ENCODE results near the gene RABGEF1. TPM values are rescaled to one million over a fixed set of nuclear protein-coding genes. Genes with fewer than 3 reads are reported as not detected.
"Not testable (repeated sequence)": the region's sequence is repeated elsewhere in the genome, so short reads cannot be mapped to it uniquely, and the experiment has no call there.

RABGEF1 gene
- polyA plus RNA-seq, 1 donor from 2014 or later: 26.8 TPM

DNA sequence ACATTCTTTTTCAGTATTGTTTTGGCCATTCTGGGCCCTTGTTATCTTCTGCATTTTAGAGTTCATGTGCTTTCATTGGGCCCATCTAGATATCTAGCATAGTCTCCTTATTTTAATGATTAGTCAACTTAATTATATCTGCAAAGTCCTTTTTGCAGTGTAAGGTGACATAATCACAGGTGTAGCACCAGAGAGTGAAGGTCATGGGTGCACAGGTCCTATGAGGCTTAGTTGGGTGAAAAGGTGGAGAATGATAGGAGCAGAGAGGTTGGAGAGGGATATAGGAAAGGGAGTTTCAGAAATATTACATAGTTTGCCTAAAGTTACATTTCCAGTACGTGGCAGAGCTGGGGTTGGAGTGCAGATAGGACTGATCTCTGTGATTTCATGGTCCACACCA, 24.4 kb downstream of the RABGEF1 start:
- H3K4me1 Mint-ChIP-seq: peaks cover 43 to 48% (median 44%) of the 10 kb centered on the region in 3 donors
- peak overlapping the region in 1 of 4 donors; percentile 9 for H3K4me3 Mint-ChIP-seq
- H3K9me3 Mint-ChIP-seq, H3K36me3 Mint-ChIP-seq, H3K27me3 Mint-ChIP-seq, H3K27ac Mint-ChIP-seq: not testable (repeated sequence)

DNA sequence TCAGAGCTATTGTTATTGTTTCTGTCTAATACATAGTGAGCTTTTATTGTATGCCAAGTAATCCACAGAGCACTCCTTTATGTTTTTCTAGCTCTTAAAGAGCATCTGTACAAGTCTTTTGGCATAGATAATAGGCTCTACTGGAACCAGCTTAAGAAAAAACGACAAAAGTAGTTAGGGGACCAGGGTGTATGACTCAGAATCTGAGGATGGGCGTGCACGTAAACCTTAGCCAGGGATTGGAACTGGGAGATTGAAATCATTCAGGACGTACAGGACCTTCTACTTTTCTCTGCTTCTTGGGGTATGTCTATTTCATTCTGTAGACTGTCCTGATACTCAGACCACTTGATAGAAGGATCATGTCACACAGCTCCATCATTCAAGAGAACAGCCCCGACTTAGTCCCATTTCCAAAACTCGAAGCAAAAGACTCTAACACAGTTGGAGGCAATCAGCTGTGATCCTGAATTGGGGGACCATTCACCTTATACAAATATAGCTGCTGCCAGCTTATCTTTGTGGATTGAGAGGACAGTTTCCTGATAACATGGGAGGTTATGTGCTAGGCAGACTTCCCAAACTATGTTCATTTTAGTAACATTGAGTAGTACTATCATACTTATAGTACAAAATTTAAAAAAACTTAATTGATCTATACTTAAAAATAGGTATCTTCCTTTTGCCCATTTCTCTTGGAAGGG, 24.9 kb downstream of the RABGEF1 start:
- H3K9me3 Mint-ChIP-seq, H3K27me3 Mint-ChIP-seq, H3K4me3 Mint-ChIP-seq, H3K36me3 Mint-ChIP-seq: not testable (repeated sequence)
- Mint-ChIP-seq H3K4me1 (peaks cover 46 to 49% (median 46%) of the 10 kb centered on the region in 3 donors), H3K27ac (peak overlapping the region in 1 of 3 donors; percentile 72)

DNA sequence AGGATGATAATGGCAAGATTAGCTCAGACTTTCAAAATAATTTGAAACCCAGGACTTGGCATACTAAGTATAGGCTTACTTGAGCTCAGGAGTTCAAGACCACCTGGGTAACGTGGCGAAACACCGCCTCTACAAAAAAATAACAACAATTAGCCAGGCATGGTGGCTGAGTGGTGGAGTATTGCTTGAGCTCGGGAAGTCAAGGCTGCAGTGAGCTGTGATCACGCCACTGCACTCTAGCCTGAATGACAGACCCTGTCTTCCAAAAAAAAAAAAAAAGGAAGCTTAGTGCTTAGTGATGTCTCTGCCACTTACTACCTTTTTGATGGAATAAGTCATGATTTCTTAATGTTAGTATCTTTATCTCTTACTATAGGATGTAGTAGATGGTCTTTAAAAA, 25.5 kb downstream of the RABGEF1 start:
- peak overlapping the region in 1 of 3 donors; percentile 22 for H3K27ac Mint-ChIP-seq
- H3K27me3 Mint-ChIP-seq: no peaks in the 10 kb centered on the region
- peaks cover 0 to 6% (median 2%) of the 10 kb centered on the region in 3 donors for H3K9me3 Mint-ChIP-seq
- H3K4me1 Mint-ChIP-seq: peaks cover 46 to 49% (median 46%) of the 10 kb centered on the region in 3 donors
- no peaks in the 10 kb centered on the region for H3K36me3 Mint-ChIP-seq
- no peak overlapping the region for H3K4me3 Mint-ChIP-seq

DNA sequence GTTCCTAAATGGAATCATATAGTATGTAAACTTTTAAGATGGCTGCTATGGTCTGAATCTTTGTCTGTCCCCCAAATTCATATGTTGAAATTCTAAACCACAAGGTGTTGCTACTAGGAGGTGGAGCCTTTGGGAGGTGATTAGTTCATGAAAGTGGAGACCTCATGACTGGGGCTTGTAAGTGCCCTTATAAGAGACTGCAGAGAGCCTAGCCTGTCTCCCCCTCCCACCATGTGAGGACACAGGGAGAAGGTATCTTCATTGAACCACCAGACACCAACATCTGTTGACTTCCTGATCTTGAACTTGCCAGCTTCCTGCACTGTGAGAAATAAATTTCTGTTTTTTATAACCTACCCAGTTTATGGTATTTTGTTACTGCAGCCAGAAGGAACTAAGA, 27.0 kb downstream of the RABGEF1 start:
- Mint-ChIP-seq H3K27ac (peak overlapping the region; percentile 26 to 86 (median 83)), H3K4me1 (peaks cover 46 to 52% (median 51%) of the 10 kb centered on the region in 3 donors)
- not testable (repeated sequence) for H3K36me3 Mint-ChIP-seq, H3K27me3 Mint-ChIP-seq, H3K4me3 Mint-ChIP-seq, H3K9me3 Mint-ChIP-seq

DNA sequence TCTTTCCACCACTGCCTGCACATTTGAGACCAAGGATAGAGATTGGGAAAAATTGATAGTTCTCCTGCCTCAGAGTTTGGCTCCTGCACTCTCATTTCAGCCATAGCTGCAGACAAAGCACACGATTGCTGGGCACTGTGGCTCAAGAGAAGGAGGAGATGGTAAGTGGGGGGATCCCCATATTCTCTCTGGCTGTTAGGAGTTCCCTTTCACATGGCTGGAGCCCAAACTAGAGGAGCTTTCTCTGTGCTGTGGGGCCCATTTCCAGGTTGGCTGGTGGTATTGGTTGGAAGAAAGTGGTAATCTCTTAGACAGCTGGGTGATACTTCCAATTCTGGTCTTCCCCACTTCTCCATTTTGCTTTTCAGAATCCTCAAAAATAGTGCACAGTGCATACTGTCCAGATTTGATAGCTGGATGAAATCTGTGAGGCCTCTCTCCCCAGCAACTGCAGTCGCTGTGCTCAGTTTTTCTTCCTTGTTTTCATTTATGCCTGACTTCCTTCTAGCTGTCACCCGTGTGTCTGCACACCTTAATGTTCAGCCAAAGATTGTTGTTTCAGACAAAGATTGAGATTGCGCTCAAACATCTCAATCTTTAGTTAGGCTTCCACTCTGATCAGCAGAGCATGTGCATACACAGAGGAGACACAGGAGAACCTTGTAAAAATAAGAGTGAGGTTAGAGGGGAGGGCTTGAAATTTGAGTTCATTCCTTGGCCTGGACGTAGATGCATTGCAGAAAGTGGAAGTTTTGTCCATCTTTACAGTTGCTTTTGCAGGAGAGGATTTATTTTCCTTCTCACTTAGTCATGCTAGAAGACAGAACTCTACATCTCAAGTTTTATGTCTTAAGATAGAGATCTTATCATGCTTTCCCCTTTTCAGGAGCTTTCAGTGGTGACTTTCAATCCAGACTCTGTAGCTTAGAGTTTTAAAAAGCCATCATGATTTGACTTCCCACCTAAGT, 28.6 kb downstream of the RABGEF1 start:
- H3K36me3 Mint-ChIP-seq: no peaks in the 10 kb centered on the region
- peak overlapping the region in 2 of 4 donors; percentile 57 to 87 for H3K4me3 Mint-ChIP-seq
- no peaks in the 10 kb centered on the region for H3K27me3 Mint-ChIP-seq
- H3K27ac Mint-ChIP-seq: peak overlapping the region; percentile 16 to 86 (median 59)
- H3K4me1 Mint-ChIP-seq: peaks cover 40 to 44% (median 44%) of the 10 kb centered on the region in 3 donors
- no peaks in the 10 kb centered on the region for H3K9me3 Mint-ChIP-seq

DNA sequence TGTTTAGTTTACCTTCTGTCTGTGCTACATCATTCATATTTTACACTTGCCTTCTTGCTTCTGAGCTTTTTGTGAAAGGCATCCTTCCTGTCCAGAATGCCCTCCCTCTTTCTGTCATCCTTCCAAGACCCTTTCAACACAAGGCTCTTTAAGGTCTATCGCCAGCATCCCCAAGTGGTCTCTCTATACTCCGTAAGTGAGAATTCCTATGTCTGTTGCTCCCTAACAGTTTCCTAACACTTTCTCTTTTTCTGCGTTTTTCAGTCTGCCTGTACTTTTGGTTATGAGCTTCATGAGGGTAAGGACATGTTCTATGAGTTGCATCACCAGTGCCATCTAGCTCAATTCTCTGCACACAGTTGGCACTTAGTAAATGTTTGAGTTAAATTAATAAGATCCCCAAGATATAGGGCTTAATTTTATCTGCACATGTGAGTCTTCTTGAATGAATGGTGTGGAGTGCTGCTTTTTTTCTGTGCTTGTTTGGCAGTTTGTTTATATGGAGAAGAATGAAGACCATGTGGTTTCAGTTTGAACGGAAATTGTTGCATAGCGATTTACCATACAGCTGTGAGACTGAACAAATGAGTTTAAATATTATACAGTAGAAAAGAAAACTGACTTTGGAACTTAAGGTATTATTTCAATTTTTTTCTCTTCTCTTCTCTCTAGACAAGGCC, 29.4 kb downstream of the RABGEF1 start:
- H3K4me3 Mint-ChIP-seq: peak overlapping the region in 2 of 4 donors; percentile 3 to 87
- peak overlapping the region; percentile 16 to 86 (median 59) for H3K27ac Mint-ChIP-seq
- H3K4me1 Mint-ChIP-seq: peaks cover 34 to 37% (median 37%) of the 10 kb centered on the region in 3 donors
- no peaks in the 10 kb centered on the region for H3K9me3 Mint-ChIP-seq
- H3K36me3 Mint-ChIP-seq: peaks cover 2% of the 10 kb centered on the region
- no peaks in the 10 kb centered on the region for H3K27me3 Mint-ChIP-seq

DNA sequence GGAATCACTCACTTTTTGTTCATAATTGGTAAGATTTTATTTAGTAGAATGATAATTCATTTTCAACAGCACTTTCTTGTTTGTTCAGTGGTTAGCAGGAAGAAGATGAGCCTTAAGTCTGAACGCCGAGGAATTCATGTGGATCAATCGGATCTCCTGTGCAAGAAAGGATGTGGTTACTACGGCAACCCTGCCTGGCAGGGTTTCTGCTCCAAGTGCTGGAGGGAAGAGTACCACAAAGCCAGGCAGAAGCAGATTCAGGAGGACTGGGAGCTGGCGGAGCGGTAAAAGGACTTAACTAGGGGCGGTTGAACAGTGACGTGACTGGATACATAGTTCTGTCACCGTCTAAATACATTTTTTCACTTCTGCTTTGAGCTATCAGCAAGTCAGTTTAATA, 31.3 kb downstream of the RABGEF1 start:
- Mint-ChIP-seq H3K4me3 (no peak overlapping the region), H3K4me1 (peaks cover 26 to 34% (median 29%) of the 10 kb centered on the region in 3 donors), H3K27ac (no peak overlapping the region), H3K36me3 (peaks cover 4% of the 10 kb centered on the region), H3K9me3 (no peaks in the 10 kb centered on the region), H3K27me3 (no peaks in the 10 kb centered on the region)

DNA sequence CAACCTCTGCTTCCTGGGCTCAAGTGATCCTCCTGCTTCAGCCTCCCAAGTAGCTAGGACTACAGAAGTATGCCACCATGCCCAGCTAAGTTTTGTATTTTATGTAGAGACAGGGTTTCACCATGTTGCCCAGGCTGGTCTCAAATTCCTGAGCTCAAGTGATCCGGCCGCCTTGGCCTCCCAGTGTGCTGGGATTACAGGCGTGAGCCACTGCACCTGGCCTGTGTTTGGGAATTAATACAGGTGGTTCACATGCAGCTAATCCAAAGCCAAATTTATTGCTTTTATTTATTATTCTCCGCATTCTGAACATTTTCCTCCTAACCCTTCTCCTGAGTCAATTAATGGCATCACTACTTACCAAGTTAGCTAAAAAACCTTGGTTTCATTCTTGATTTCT, 33.2 kb downstream of the RABGEF1 start:
- H3K9me3 Mint-ChIP-seq, H3K4me3 Mint-ChIP-seq, H3K27me3 Mint-ChIP-seq, H3K36me3 Mint-ChIP-seq: not testable (repeated sequence)
- Mint-ChIP-seq H3K4me1 (peaks cover 14 to 22% (median 14%) of the 10 kb centered on the region in 3 donors), H3K27ac (peak overlapping the region in 1 of 3 donors; percentile 44)

DNA sequence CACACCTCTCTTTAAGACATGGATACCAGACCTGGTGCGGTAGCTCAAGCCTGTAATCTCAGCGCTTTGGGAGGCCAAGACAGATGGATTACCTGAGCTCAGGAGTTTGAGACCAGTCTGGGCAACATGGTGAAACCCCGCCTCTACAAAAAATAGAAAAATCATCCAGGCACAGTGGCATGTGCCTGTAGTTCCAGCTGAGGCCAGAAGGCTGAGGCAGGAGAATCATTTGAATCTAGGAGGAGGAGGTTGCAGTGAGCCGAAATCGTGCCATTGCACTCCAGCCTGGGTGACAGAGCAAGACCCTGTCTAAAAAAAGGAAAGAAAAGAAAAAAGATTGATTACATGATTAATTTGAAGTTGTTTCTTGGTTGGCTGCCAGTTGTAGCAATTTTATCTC, 35.9 kb downstream of the RABGEF1 start:
- H3K4me3 Mint-ChIP-seq, H3K9me3 Mint-ChIP-seq, H3K27me3 Mint-ChIP-seq, H3K4me1 Mint-ChIP-seq, H3K36me3 Mint-ChIP-seq: not testable (repeated sequence)
- peak overlapping the region in 1 of 3 donors; percentile 43 for H3K27ac Mint-ChIP-seq

DNA sequence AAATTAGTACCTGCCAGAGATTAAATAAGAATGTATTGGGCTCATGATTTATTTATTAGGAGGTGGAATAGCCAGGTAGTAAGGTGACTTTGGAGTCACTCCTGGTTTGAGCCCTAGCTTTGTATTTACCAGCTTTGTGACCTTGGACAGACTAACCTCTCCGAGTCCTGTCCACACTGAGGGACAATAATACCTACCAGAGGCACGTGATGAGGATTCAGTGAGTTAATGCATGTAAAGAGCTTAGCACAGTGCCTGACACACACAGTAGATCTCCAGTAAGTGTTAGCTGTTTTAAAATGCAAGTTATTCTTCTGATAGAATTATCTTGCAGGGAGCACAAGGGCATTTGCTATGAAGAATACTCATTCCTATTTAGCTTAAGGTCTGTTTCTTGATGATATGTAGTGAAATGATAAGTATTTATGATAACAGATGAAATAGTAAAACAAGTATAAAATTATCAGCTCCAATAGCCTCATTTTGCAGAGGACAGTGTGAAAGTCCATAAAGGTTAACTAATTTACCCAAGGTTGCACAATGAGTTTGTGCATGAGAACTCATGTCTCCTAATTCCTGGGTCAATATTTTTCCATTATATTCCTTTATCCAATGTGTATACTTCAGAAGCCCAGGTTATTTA, 36.4 kb downstream of the RABGEF1 start:
- Mint-ChIP-seq H3K4me3 (no peak overlapping the region), H3K4me1 (peaks cover 6 to 8% (median 6%) of the 10 kb centered on the region in 3 donors), H3K36me3 (peaks cover 4% of the 10 kb centered on the region), H3K27ac (peak overlapping the region in 1 of 3 donors; percentile 43), H3K9me3 (no peaks in the 10 kb centered on the region), H3K27me3 (no peaks in the 10 kb centered on the region)

DNA sequence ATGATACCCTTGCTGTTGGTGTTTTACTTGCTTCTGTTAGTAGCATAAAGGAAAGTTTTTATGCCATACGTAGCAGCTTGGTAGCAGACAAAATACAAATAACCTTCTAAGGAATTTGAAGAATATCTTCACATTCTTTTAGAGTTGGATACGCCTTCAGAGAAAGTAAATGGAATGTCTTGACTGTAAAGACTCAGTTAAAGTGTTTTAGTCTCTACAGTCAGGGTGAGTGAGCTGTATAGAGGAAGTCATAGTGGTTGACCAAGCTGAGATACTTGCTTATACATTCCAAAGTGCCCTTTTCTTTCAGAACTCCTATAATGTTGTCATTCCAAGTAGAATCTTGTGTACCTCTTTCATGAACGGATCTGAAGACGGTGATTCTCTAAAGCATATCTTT, 37.7 kb downstream of the RABGEF1 start:
- H3K27me3 Mint-ChIP-seq: no peaks in the 10 kb centered on the region
- peaks cover 5 to 6% (median 6%) of the 10 kb centered on the region in 3 donors for H3K4me1 Mint-ChIP-seq
- H3K36me3 Mint-ChIP-seq: peaks cover 4% of the 10 kb centered on the region
- no peak overlapping the region for H3K27ac Mint-ChIP-seq
- no peaks in the 10 kb centered on the region for H3K9me3 Mint-ChIP-seq
- no peak overlapping the region for H3K4me3 Mint-ChIP-seq

DNA sequence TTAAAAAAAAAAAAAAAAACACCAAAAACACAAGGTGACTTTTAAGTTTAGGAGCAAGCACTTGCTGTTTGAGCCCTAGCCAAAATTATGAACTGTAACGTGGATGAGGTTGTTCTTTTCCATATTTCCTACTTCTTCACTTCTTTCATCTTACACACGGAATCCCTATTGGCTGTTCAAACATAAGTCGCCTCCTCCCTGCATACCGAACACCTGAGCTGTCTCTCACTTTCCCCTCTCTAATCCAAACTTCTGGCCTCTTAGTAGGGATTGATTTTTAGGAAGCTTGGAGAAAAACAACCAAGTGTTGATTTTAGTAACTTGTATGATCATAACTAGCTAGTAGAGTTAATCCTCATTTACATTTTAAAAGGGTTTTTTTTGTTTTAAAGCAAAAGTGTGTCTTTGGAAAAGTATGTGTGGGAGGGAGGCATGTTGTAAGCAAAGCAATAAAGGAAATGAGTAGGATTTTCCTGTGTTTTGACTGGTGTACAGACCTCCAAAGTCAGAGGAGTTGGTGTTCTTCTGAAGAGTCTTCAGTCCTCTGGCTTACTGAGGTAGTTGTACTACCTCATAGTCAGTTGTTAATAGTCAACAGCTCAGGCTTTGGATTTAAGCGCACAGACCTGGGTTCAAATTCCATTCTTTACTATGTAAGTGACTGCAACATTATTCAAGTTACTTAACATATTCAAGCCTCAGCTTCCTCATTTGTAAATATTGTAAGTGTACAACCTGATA, 39.3 kb downstream of the RABGEF1 start:
- H3K27ac Mint-ChIP-seq: no peak overlapping the region
- peaks cover 6% of the 10 kb centered on the region for H3K36me3 Mint-ChIP-seq
- H3K4me3 Mint-ChIP-seq: no peak overlapping the region
- peaks cover 5 to 6% (median 6%) of the 10 kb centered on the region in 3 donors for H3K4me1 Mint-ChIP-seq
- no peaks in the 10 kb centered on the region for H3K27me3 Mint-ChIP-seq
- no peaks in the 10 kb centered on the region for H3K9me3 Mint-ChIP-seq

DNA sequence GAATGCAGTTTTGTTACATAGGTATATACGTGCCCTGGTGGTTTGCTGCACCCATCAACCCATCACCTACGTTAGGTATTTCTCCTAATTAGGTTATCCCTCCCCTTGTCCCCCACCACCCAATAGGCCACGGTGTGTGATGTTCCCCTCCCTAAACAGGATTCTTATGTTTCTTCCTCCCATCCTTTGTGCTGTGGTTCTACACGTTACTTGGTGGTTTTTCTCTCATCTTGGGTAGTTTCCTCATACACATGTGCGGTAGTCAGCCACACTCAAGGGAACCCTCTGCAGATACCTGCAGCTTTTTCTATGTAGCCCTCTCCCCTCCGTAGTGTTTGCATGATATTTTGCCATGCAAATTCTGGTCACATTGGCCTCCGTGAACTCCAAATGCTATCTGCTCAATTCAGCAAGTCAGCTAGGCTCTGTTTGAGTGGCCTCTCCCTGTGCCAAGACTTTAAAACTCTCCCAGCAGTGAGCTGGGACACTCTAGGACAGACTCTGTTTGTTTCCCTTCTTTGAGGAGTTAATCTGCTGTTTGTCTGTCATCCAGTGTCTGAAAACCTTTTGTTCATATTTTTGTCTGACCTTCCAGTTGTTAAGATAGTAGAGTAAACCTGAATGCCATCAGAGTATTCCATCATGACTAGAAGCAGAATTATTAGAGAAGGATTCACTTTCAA, 41.0 kb downstream of the RABGEF1 start:
- Mint-ChIP-seq H3K27me3 (no peaks in the 10 kb centered on the region), H3K9me3 (no peaks in the 10 kb centered on the region), H3K4me3 (no peak overlapping the region), H3K36me3 (peaks cover 4% of the 10 kb centered on the region), H3K27ac (peak overlapping the region in 2 of 3 donors; percentile 23 to 57), H3K4me1 (peaks cover 5 to 6% (median 6%) of the 10 kb centered on the region in 3 donors)

Data from IgD-negative memory B cell (primary cell).